Gastroesophageal sphincter (tissue), 3 donors: Measurements from ENCODE around the gene AIG1.

ENCODE experiments used
- CTCF ChIP-seq, 4 experiments: fragments of 200-600 bp in 2 of 4; fragments of 450-650 bp in 2 of 4; sonication (generic) in 1 of 4; IDR thresholded peaks; one replicate each; pipeline ENCODE4 v1.5.1; 2017 to 2019; ENCODE audit warnings: antibody characterized with exemption in 4 of 4, mild to moderate bottlenecking in 2 of 4, moderate library complexity in 2 of 4
- POLR2A ChIP-seq, 2 donors: fragments of 450-650 bp; IDR thresholded peaks; one replicate each; pipeline ENCODE4 v1.6.1; 2017; ENCODE audit warnings: antibody characterized with exemption in 2 of 2, mild to moderate bottlenecking in 2 of 2, moderate library complexity in 1 of 2
- POLR2AphosphoS5 ChIP-seq: sonication (generic); formaldehyde crosslinking; IDR thresholded peaks from one replicate; pipeline ENCODE4 v1.6.1; 2017; ENCODE audit warnings: antibody characterized with exemption

GRCh38 chr6:143099647-143100046 is 39.0 kb downstream of the AIG1 start:
- no peak for TF ChIP-seq POLR2AphosphoS5
- no peak for TF ChIP-seq CTCF (IDR thresholded peaks at IDR 0.05)
- no peak for TF ChIP-seq POLR2A (IDR thresholded peaks at IDR 0.05)
